Measurements from ENCODE around the gene ABCF1. TPM values are rescaled to one million over a fixed set of nuclear protein-coding genes. Genes with fewer than 3 reads are reported as not detected.

Gene ABCF1
- total and polyA plus RNA-seq, 9 of the 15 experiments (the other 6 are each of a cell fraction or from before 2014, with no cell fraction given): 41.6 to 193 (median 102) TPM

DNA sequence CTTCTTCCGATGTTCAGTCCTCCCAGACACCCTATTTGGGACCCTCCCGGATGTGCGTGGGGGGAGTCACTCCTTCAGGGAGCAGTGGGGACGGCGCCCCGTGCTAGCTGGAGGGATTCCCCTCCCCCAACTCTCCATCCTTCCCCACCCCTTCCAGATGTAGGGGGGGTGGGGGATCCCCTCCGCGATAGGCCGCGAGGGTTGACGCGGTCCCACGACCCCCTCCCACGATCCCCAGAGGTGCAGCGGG, 15.5 kb upstream of the ABCF1 start (continued):
- TF ChIP-seq ZNF318 (IDR thresholded peaks at IDR 0.05; ENCODE audit: borderline replicate concordance in 1 of 2, low read depth in 1 of 2): no peak
- 0 out of 2 replicates have a peak, but pooled peaks have one; percentile 42 for TF ChIP-seq CBFB (CRISPR knock-in tag; IDR thresholded peaks at IDR 0.05)
- no peak for TF ChIP-seq BDP1 (IDR thresholded peaks at IDR 0.05; ENCODE audit: insufficient read depth, insufficient read length)
- TF ChIP-seq PHTF2 (CRISPR knock-in tag; IDR thresholded peaks at IDR 0.05): no peak
- TF ChIP-seq U2AF1 (optimal IDR thresholded peaks at IDR 0.05; ENCODE audit: low read depth, low read length): no peak
- no peak for TF ChIP-seq TBP (optimal IDR thresholded peaks at IDR 0.05; ENCODE audit: low read depth, low read length)
- peak; percentile 67; the same call in 1 of the 2 replicates for TF ChIP-seq CEBPG (CRISPR knock-in tag; IDR thresholded peaks at IDR 0.05)
- no peak for TF ChIP-seq CEBPG (tag; conservative IDR thresholded peaks at IDR 0.05 in 1 of 2, IDR thresholded peaks at IDR 0.05 in 1 of 2)
- TF ChIP-seq, protein P1, sequence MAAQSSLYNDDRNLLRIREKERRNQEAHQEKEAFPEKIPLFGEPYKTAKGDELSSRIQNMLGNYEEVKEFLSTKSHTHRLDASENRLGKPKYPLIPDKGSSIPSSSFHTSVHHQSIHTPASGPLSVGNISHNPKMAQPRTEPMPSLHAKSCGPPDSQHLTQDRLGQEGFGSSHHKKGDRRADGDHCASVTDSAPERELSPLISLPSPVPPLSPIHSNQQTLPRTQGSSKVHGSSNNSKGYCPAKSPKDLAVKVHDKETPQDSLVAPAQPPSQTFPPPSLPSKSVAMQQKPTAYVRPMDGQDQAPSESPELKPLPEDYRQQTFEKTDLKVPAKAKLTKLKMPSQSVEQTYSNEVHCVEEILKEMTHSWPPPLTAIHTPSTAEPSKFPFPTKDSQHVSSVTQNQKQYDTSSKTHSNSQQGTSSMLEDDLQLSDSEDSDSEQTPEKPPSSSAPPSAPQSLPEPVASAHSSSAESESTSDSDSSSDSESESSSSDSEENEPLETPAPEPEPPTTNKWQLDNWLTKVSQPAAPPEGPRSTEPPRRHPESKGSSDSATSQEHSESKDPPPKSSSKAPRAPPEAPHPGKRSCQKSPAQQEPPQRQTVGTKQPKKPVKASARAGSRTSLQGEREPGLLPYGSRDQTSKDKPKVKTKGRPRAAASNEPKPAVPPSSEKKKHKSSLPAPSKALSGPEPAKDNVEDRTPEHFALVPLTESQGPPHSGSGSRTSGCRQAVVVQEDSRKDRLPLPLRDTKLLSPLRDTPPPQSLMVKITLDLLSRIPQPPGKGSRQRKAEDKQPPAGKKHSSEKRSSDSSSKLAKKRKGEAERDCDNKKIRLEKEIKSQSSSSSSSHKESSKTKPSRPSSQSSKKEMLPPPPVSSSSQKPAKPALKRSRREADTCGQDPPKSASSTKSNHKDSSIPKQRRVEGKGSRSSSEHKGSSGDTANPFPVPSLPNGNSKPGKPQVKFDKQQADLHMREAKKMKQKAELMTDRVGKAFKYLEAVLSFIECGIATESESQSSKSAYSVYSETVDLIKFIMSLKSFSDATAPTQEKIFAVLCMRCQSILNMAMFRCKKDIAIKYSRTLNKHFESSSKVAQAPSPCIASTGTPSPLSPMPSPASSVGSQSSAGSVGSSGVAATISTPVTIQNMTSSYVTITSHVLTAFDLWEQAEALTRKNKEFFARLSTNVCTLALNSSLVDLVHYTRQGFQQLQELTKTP (IDR thresholded peaks at IDR 0.05; ENCODE audit: low read depth in 1 of 2, partially characterized antibody in 2 of 2): no peak
- TF ChIP-seq ZNF609 (CRISPR knock-in tag; IDR thresholded peaks at IDR 0.05; ENCODE audit: borderline replicate concordance): no peak
- TF ChIP-seq PHF8 (IDR thresholded peaks at IDR 0.05; ENCODE audit: borderline replicate concordance, low read length): 0 out of 2 replicates have a peak, but pooled peaks have one; percentile 40

Data from K562 (cell line).